Mucosa of stomach (tissue), 1 donor: ENCODE results near the gene SLC35E3.

ENCODE experiments used
- H3K27me3 ChIP-seq: one replicate; pipeline ENCODE4 v1.7.0; 2013; ENCODE audit warnings: mild to moderate bottlenecking, low read length; ENCODE audit not compliant: control insufficient read depth, insufficient read depth
- H3K36me3 ChIP-seq: one replicate; pipeline ENCODE4 v1.7.0; 2013; ENCODE audit warnings: low read length; ENCODE audit not compliant: control insufficient read depth, insufficient read depth
- H3K4me1 ChIP-seq: one replicate; pipeline ENCODE4 v1.7.0; 2013; ENCODE audit warnings: mild to moderate bottlenecking, low read length; ENCODE audit not compliant: control insufficient read depth, insufficient read depth
- H3K4me3 ChIP-seq: one replicate; pipeline ENCODE4 v1.7.0; 2013; ENCODE audit warnings: low read length
- H3K9ac ChIP-seq: one replicate; pipeline ENCODE4 v1.7.0; 2013; ENCODE audit warnings: mild to moderate bottlenecking, low read length, moderate library complexity
- H3K9me3 ChIP-seq: one replicate; pipeline ENCODE4 v1.7.0; 2013; ENCODE audit warnings: mild to moderate bottlenecking, low read length, moderate library complexity; ENCODE audit not compliant: control insufficient read depth
- donor health status: Pancreatic carcinoma.

SLC35E3 gene

GRCh38 chr12:68759852-68760251 lies 13.9 kb downstream of the SLC35E3 start:
- Histone ChIP-seq H3K9ac (no peak overlapping the region), H3K36me3 (no peaks in the 10 kb centered on the region), H3K9me3 (no peaks in the 10 kb centered on the region), H3K4me3 (no peak overlapping the region), H3K4me1 (no peaks in the 10 kb centered on the region), H3K27me3 (no peaks in the 10 kb centered on the region)

- no peak overlapping the region for H3K9ac ChIP-seq
- no peaks in the 10 kb centered on the region for H3K4me1 ChIP-seq
- no peak overlapping the region for H3K4me3 ChIP-seq
- no peaks in the 10 kb centered on the region for H3K27me3 ChIP-seq
- H3K9me3 ChIP-seq: no peaks in the 10 kb centered on the region
- no peaks in the 10 kb centered on the region for H3K36me3 ChIP-seq
Observed at GRCh38 chr12:68760806-68761441, 14.9 kb downstream of the SLC35E3 start.

- H3K9me3 ChIP-seq: no peaks in the 10 kb centered on the region
- H3K4me1 ChIP-seq: no peaks in the 10 kb centered on the region
- H3K27me3 ChIP-seq: no peaks in the 10 kb centered on the region
- H3K9ac ChIP-seq: no peak overlapping the region
- H3K36me3 ChIP-seq: no peaks in the 10 kb centered on the region
- no peak overlapping the region for H3K4me3 ChIP-seq
Observed at GRCh38 chr12:68761442-68761812, 15.5 kb downstream of the SLC35E3 start.

- no peaks in the 10 kb centered on the region for H3K4me1 ChIP-seq
- H3K9me3 ChIP-seq: no peaks in the 10 kb centered on the region
- no peaks in the 10 kb centered on the region for H3K27me3 ChIP-seq
- H3K36me3 ChIP-seq: no peaks in the 10 kb centered on the region
- no peak overlapping the region for H3K4me3 ChIP-seq
- no peak overlapping the region for H3K9ac ChIP-seq
Observed at GRCh38 chr12:68761901-68762630, 16.1 kb downstream of the SLC35E3 start.

DNA sequence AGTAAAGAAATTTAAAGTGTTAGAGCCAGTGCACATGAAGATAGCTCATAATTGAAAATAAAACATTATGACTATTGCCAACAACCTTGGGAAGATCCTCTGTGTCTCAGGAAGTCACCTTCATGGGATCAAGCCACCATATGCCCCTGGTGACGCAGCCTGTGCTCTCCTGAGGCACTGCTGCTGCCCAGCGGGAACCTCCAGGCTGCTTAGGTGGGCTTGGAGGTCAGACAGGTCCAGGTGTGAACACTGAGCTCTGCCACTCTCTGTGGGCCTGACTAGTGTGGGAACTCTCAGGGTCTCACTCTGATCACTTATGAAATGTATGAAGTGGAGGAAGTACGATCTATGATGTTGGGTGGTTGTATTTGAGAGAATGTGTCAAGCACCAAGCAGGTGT lies 16.7 kb downstream of the SLC35E3 start:
- no peak overlapping the region for H3K9ac ChIP-seq
- H3K9me3 ChIP-seq: no peaks in the 10 kb centered on the region
- H3K27me3 ChIP-seq: no peaks in the 10 kb centered on the region
- H3K4me1 ChIP-seq: no peaks in the 10 kb centered on the region
- H3K36me3 ChIP-seq: no peaks in the 10 kb centered on the region
- no peak overlapping the region for H3K4me3 ChIP-seq

DNA sequence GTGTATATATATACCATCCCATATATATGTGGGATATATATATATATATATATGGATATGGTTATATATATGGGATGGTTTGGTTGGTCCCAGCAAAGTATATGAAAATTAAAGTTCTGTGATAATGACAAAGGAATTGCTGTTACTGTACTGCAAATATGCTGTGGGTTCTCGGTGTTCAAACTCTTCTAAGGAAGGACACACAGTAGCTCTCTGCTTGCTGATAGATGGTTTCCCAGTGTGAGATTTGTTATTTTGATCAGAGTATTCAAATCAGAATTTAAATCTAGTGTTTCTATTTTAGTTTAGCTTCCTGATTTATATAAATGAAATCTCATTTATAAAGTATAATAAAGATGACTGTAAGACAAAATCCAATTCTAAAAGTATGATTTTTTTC lies 19.7 kb downstream of the SLC35E3 start:
- no peaks in the 10 kb centered on the region for H3K36me3 ChIP-seq
- no peaks in the 10 kb centered on the region for H3K9me3 ChIP-seq
- H3K27me3 ChIP-seq: no peaks in the 10 kb centered on the region
- no peak overlapping the region for H3K4me3 ChIP-seq
- H3K9ac ChIP-seq: no peak overlapping the region
- no peaks in the 10 kb centered on the region for H3K4me1 ChIP-seq

GRCh38 chr12:68766646-68767045 lies 20.7 kb downstream of the SLC35E3 start:
- Histone ChIP-seq H3K36me3 (no peaks in the 10 kb centered on the region), H3K9me3 (no peaks in the 10 kb centered on the region), H3K4me3 (no peak overlapping the region)

GRCh38 chr12:68767191-68767590 lies 21.2 kb downstream of the SLC35E3 start:
- Histone ChIP-seq H3K4me1 (no peaks in the 10 kb centered on the region), H3K36me3 (no peaks in the 10 kb centered on the region), H3K9me3 (no peaks in the 10 kb centered on the region)

More at GRCh38 chr12:68766646-68767045, 20.7 kb downstream of the SLC35E3 start:
- no peak overlapping the region for H3K9ac ChIP-seq
- no peaks in the 10 kb centered on the region for H3K4me1 ChIP-seq
- H3K27me3 ChIP-seq: no peaks in the 10 kb centered on the region

DNA sequence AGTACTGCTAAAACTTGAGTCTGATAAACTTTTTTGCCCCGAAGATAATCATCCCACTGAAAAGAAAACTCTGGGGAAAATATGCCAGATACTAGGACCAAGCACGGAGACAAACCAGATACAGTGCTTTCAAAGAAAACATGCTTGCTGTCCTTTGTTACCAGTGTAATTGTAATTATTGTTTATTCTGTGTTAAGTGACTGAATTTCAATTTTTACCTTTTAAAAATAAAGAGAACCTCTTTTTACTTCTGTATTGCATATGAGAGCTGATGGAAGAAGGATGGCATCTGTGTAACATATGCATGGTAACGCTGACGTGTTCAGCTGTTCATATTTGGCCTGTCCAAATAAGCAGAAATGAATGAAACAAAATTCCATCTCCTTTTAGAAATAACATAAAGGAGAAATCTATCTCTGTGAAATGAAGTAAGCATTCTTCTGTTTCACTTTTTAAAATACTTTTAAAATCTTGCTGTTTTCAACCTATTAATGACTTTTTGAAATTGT lies 22.5 kb downstream of the SLC35E3 start:
- Histone ChIP-seq H3K36me3 (no peaks in the 10 kb centered on the region), H3K9ac (no peak overlapping the region), H3K27me3 (no peaks in the 10 kb centered on the region), H3K4me1 (no peaks in the 10 kb centered on the region), H3K9me3 (no peaks in the 10 kb centered on the region), H3K4me3 (no peak overlapping the region)

More at GRCh38 chr12:68767191-68767590, 21.2 kb downstream of the SLC35E3 start:
- Histone ChIP-seq H3K9ac (no peak overlapping the region), H3K27me3 (no peaks in the 10 kb centered on the region), H3K4me3 (no peak overlapping the region)

GRCh38 chr12:68769941-68770340 lies 24.0 kb downstream of the SLC35E3 start:
- no peaks in the 10 kb centered on the region for H3K36me3 ChIP-seq
- no peaks in the 10 kb centered on the region for H3K27me3 ChIP-seq
- no peak overlapping the region for H3K4me3 ChIP-seq
- H3K4me1 ChIP-seq: no peaks in the 10 kb centered on the region
- H3K9ac ChIP-seq: no peak overlapping the region
- H3K9me3 ChIP-seq: no peaks in the 10 kb centered on the region

DNA sequence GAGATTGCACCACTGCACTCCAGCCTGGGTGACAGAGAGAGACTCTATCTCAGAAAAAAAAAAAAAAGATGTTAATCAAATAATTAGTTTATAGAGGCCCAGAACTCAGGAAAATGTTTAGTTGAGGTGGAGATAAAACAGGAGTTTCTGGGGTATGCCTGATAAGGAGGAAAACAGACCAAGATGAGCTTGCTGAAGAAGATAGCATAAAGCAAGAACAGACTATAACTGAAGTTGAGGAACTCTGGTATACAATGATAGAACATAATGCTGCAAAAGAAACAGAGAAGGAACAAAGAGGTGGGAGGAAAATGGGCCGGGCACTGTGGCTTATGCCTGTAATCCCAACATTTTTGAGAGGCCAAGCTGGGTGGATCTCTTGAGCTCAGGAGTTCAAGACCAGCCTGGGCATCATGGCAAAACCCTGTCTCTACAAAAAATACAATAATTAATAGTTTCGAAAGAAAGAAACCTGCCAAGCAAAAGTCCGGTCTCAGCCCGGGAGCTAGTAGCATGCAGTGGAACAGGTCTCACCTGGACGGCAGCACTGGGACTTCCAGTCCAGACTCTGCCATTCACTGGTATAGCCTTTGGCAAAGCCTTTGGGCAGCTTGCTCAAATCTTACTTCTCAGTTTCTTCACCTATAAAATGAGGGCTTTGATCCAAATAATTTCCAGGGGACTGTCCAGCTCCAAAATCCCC lies 25.4 kb downstream of the SLC35E3 start:
- Histone ChIP-seq H3K4me3 (no peak overlapping the region), H3K27me3 (no peaks in the 10 kb centered on the region), H3K9me3 (no peaks in the 10 kb centered on the region)

GRCh38 chr12:68772714-68773113 lies 26.7 kb downstream of the SLC35E3 start:
- Histone ChIP-seq H3K9me3 (no peaks in the 10 kb centered on the region), H3K4me1 (no peaks in the 10 kb centered on the region), H3K27me3 (no peaks in the 10 kb centered on the region), H3K36me3 (no peaks in the 10 kb centered on the region), H3K4me3 (no peak overlapping the region), H3K9ac (no peak overlapping the region)

More for the DNA sequence above, 25.4 kb downstream of the SLC35E3 start:
- Histone ChIP-seq H3K4me1 (no peaks in the 10 kb centered on the region), H3K9ac (no peak overlapping the region), H3K36me3 (no peaks in the 10 kb centered on the region)
